ENCODE measurements around the gene MYO9B.

GRCh38 chr19:17113127-17113785 lies 37.7 kb downstream of the MYO9B start:
- TF ChIP-seq EZH2 (IDR thresholded peaks at IDR 0.05; ENCODE audit: borderline replicate concordance, low read length) = no peak
- TF ChIP-seq, protein P1, sequence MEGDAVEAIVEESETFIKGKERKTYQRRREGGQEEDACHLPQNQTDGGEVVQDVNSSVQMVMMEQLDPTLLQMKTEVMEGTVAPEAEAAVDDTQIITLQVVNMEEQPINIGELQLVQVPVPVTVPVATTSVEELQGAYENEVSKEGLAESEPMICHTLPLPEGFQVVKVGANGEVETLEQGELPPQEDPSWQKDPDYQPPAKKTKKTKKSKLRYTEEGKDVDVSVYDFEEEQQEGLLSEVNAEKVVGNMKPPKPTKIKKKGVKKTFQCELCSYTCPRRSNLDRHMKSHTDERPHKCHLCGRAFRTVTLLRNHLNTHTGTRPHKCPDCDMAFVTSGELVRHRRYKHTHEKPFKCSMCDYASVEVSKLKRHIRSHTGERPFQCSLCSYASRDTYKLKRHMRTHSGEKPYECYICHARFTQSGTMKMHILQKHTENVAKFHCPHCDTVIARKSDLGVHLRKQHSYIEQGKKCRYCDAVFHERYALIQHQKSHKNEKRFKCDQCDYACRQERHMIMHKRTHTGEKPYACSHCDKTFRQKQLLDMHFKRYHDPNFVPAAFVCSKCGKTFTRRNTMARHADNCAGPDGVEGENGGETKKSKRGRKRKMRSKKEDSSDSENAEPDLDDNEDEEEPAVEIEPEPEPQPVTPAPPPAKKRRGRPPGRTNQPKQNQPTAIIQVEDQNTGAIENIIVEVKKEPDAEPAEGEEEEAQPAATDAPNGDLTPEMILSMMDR (conservative IDR thresholded peaks at IDR 0.05 in 1 of 2, IDR thresholded peaks at IDR 0.05 in 1 of 2; ENCODE audit: extremely low read depth in 1 of 2, insufficient read depth in 1 of 2, low read depth in 1 of 2, low read length in 2 of 2) = no peak

All from mammary epithelial cell (primary cell).